ENCODE data around the gene PAFAH1B2. TPM values are rescaled to one million over a fixed set of nuclear protein-coding genes. Genes with fewer than 3 reads are reported as not detected.
A peak's percentile ranks its signal among the peaks of the same experiment; 100 is the strongest.

PAFAH1B2 gene
- total RNA-seq, 3 donors from 2014 or later: 76.8 to 92.2 (median 86.2) TPM

- Histone ChIP-seq H3K9me3 (no peaks in the 10 kb centered on the region), H3K36me3 (no peaks in the 10 kb centered on the region), H3K4me1 (peaks cover 15 to 33% of the 10 kb centered on the region in 2 donors), H3K27ac (peak overlapping the region; percentile 89 to 93), H3K4me3 (peak overlapping the region in 2 of 3 donors; percentile 1 to 44), H3K27me3 (no peaks in the 10 kb centered on the region)
- intact Hi-C loops (cut with DNase I; ENCODE audit: low total_unique reads): no loop called here
- TF ChIP-seq POLR2AphosphoS5 (IDR thresholded peaks at IDR 0.05) (peak in 2 of 3 donors; percentile 22 to 55), CTCF (IDR thresholded peaks at IDR 0.05) (no peak), POLR2A (IDR thresholded peaks at IDR 0.05) (no peak)
- DNase-seq (ENCODE audit: low spot score in 2 of 2): peak; percentile 10 to 74
Measured at GRCh38 chr11:117217141-117218084, 73.3 kb downstream of the PAFAH1B2 start.

- H3K4me1 ChIP-seq: peaks cover 15 to 33% of the 10 kb centered on the region in 2 donors
- TF ChIP-seq POLR2A (IDR thresholded peaks at IDR 0.05): no peak
- no peak for TF ChIP-seq CTCF (IDR thresholded peaks at IDR 0.05)
- no peak for TF ChIP-seq POLR2AphosphoS5 (IDR thresholded peaks at IDR 0.05)
- DNase-seq (ENCODE audit: low spot score in 2 of 2): peak; percentile 50 to 77
- H3K27me3 ChIP-seq: no peaks in the 10 kb centered on the region
- no peaks in the 10 kb centered on the region for H3K9me3 ChIP-seq
- peak overlapping the region; percentile 89 to 93 for H3K27ac ChIP-seq
- intact Hi-C loops (cut with DNase I; ENCODE audit: low total_unique reads): no loop called here
- H3K4me3 ChIP-seq: peak overlapping the region in 2 of 3 donors; percentile 1 to 44
- H3K36me3 ChIP-seq: no peaks in the 10 kb centered on the region
Measured at GRCh38 chr11:117218133-117218915, 74.2 kb downstream of the PAFAH1B2 start.

GRCh38 chr11:117219001-117219400, 74.9 kb downstream of the PAFAH1B2 start:
- Histone ChIP-seq H3K27me3 (no peaks in the 10 kb centered on the region), H3K27ac (peak overlapping the region; percentile 89 to 93), H3K4me1 (peaks cover 15 to 33% of the 10 kb centered on the region in 2 donors), H3K36me3 (no peaks in the 10 kb centered on the region), H3K4me3 (peak overlapping the region in 1 of 3 donors; percentile 44), H3K9me3 (no peaks in the 10 kb centered on the region)
- DNase-seq (ENCODE audit: low spot score in 2 of 2): peak in 1 of 2 donors; percentile 14
- intact Hi-C loops (cut with DNase I; ENCODE audit: low total_unique reads): no loop called here
- TF ChIP-seq POLR2A (IDR thresholded peaks at IDR 0.05): no peak
- no peak for TF ChIP-seq CTCF (IDR thresholded peaks at IDR 0.05)
- no peak for TF ChIP-seq POLR2AphosphoS5 (IDR thresholded peaks at IDR 0.05)

- peak in 1 of 2 donors; percentile 38 for DNase-seq (ENCODE audit: low spot score in 2 of 2)
- intact Hi-C loops (cut with DNase I; ENCODE audit: low total_unique reads): no loop called here
- H3K36me3 ChIP-seq: no peaks in the 10 kb centered on the region
- no peak overlapping the region for H3K4me3 ChIP-seq
- no peaks in the 10 kb centered on the region for H3K9me3 ChIP-seq
- H3K27ac ChIP-seq: peak overlapping the region; percentile 89 to 93
- H3K4me1 ChIP-seq: peaks cover 15 to 33% of the 10 kb centered on the region in 2 donors
- no peak for TF ChIP-seq POLR2AphosphoS5 (IDR thresholded peaks at IDR 0.05)
- no peak for TF ChIP-seq CTCF (IDR thresholded peaks at IDR 0.05)
- TF ChIP-seq POLR2A (IDR thresholded peaks at IDR 0.05): no peak
- H3K27me3 ChIP-seq: no peaks in the 10 kb centered on the region
Measured at GRCh38 chr11:117219455-117219854, 75.4 kb downstream of the PAFAH1B2 start.

All from breast epithelium (tissue), 4 donors.